Measurements from ENCODE around the gene TMEM178B.

TMEM178B gene

DNA sequence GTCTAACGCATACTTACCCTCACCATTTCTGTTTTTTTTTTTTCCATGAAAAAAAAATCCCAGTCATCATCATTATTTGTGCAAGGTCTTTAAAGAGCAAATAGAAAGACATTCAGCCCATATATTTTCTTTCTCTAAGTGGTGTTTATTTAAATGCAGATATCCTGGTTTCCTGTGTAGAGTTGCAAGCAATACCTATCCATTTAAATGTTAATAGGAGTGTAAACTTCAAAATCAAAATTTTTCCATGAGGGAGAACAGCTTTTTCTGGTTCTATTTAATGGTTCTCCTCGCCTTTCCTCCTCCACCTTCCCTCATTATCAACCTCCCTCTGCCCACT lies 357.2 kb downstream of the TMEM178B start:
- no peak for DNase-seq (ENCODE audit: low read depth)

DNA sequence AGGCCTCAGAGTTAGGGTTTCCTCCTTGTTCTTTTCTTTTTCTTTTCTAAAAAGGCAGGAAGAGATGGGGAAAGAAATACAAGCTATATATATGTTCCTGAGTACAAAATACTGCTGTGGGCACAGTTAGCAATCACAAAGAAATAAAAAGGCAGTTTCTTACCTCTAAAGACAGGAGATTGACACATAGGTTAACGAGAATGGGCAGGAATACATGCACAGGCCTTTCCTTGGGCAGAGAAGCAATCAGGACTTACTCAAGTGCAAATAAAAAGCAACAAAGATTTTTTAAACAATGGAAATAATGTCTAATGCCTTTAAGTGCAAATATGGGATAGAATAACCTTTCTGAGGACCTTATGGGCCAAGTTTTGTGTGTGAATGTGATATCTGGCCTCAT lies 357.8 kb downstream of the TMEM178B start:
- DNase-seq (ENCODE audit: low read depth) = no peak

DNA sequence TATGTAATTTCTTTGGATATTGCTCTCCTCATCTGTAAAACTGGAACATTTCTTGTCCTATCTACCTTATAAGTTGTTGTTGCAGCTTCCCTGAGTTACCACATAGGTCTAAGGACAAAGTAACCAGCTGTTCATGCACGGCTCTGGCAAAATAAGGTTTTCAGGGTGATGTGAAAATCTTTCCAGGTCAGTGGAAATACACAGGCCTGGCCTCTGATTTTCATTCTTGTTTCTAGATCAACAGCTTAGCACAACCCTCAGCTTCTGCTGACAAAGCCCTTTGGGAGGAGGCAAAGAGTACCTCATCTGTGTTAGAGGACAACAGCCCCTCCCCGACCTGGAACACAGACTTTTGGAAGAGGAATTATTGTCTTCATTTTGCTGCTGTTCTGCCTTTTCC lies 359.8 kb downstream of the TMEM178B start:
- no peak for DNase-seq (ENCODE audit: low read depth)

DNA sequence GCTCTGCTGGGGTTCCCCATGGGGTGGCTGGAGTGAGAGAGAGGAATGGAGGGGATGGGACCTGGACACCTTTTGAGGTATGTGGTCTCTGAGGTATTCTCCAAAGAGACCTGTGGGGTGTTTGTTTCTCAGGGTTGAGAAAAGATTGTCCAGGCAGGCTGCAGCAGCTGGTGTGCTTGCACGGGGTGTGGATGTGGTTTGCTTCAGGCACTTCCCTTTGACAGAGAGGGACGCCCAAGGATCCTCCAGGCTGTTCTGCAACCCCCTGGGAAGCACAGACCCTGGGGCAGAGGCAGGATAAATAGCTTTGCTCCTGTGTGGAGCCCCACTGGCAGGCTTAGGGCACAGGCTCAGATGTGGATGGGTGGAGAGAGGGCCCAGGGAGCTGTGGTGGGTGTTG lies 362.3 kb downstream of the TMEM178B start:
- no peak for DNase-seq (ENCODE audit: low read depth)

DNA sequence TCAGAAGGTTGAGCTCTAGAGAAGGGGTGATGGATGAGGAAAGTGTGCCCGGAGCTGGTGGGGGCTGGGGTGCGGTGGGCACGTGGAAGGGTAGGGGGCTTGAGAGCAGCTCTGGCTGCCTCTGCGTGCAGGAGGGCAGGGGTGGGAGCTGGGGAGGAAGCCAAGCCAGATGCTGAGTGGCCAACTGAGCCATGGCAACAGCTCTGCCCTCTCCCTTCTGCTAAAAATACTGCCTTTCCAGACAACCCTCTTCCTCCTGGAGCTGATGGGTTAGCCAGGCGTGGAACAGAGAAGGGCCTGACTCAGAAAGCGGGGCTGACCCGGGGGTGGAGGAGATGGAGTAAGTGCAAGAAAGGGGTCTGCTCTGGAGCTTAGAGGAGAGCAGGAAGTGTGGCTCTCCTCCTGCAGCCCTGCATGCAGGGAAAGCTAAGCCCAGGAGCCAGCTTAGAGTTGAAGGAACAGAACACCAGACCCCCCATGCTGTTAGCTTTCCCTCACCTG lies 362.8 kb downstream of the TMEM178B start:
- DNase-seq (ENCODE audit: low read depth) = no peak

- DNase-seq (ENCODE audit: low read depth) = no peak
Observed at GRCh38 chr7:141439164-141439563, 365.3 kb downstream of the TMEM178B start.

DNA sequence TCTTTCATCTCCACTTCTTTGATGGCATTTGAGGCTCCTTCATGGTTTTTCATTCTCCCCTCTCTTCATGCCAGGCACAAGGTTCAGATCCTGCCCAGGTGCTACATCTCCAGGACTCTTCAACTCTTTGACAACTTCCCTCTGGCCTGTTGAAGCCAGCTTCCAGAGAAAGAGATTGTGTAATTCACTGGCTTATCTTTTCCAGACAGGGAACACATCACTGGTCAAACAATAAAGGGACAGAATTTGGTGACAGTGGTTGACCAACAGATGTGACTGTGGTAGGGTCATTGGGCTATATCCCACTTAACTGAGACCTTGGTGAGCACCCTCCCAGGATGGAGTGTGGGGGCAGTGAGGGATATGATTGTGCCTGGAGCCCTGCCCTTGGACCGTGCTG lies 365.9 kb downstream of the TMEM178B start:
- no peak for DNase-seq (ENCODE audit: low read depth)

GRCh38 chr7:141441837-141442627 lies 368.2 kb downstream of the TMEM178B start:
- no peak for DNase-seq (ENCODE audit: low read depth)

DNA sequence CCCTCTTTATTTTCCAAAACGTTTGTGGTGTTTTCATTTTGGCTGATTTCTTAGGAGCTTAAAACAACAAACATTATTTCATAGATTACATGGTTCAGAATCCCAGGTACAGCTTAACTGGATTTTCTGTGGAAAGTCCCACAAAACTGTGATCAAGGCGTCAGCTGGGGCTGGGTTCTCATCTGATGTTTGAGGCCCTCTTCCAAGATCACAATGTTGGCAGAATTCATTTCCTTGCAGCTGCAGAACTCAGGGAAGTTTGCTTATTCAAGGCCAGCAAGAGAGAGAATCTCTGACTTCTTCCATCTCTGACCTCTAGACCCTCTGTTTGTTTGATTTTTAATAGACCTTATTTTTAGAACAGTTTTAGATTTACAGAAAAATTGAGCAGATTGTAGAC lies 368.9 kb downstream of the TMEM178B start:
- DNase-seq (ENCODE audit: low read depth) = no peak

- DNase-seq (ENCODE audit: low read depth) = no peak
Observed at GRCh38 chr7:141444961-141445360, 371.1 kb downstream of the TMEM178B start.

- no peak for DNase-seq (ENCODE audit: low read depth)
Observed at GRCh38 chr7:141451232-141451631, 377.4 kb downstream of the TMEM178B start.

DNA sequence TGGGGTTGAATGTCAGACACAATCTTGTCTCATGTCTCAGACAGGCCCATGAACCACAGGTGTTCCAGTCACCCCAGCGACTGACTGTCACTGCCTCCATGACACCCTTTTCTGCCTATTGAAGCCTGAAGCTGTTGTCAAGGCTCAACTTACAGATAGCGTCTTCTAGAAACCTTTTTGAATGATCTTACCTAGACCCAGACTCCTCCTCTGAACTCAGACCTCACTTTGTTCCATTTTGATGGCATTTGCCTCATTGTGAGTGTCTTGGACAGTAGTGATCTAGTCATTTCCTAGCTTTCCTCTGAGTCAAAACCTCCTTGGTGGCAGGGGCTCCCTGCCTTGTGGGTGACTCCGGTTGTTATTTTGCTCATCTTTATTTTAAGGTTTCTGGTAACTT lies 379.0 kb downstream of the TMEM178B start:
- no peak for DNase-seq (ENCODE audit: low read depth)

DNA sequence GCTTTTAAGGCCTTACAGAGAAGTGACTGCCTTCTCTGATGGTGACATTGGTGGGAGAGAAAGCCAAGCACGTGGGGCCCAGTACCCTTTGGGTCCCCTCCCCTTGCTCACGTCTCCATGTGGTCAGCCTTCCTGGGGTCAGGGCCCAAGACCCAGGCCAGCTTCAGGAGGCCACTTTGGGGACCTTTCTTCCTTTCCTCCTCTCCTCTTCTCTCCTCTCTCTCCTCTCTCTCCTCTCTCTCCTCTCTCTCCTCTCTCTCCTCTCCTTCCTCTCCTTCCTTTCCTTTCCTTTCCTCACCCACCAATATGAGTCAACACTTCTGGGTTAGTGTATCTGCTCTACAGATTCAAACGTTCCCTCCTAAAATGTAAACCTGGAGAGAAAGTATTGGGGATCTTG lies 380.5 kb downstream of the TMEM178B start:
- no peak for DNase-seq (ENCODE audit: low read depth)

DNA sequence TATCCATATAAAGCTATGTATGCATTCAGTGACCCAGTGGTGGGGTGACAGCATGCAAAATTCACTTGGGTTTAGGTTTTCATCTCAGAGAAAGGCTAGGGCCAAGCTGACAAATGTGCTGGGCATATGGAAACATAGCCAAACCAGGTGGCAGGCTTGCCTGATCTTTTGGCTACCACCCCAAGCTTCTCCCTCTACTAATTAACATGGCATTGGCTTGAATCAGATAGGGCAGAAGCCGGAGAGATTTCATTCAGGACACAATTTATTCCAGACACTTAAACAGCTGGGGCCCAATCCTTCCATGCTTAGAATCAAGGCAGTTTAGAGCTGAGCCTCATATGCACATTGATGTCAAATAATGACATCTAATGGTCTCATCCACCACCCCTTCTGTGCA lies 381.9 kb downstream of the TMEM178B start:
- DNase-seq (ENCODE audit: low read depth) = no peak

DNA sequence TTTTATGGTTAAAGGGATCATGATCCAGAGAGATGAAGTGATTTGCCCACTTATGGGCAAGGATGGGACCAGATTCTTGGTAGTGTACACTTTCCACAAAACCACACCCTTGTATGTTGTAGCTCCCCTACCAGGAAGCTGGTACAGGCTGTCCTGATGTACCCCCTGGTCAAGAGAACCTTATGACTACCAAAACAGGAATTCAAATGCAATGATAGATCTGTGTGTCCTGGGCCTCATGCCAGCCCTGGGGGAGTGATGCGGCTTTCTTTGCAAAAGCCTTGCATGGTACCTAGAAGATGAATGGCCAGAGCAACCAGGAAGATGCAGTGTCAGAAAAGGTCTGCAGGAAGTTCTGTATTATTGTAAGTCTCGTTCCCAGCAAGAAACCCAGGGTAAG lies 382.4 kb downstream of the TMEM178B start:
- no peak for DNase-seq (ENCODE audit: low read depth)

- DNase-seq (ENCODE audit: low read depth) = no peak
Observed at GRCh38 chr7:141456711-141457110, 382.8 kb downstream of the TMEM178B start.

GRCh38 chr7:141460781-141461715 lies 387.2 kb downstream of the TMEM178B start:
- DNase-seq (ENCODE audit: low read depth) = no peak

GRCh38 chr7:141461924-141462323 lies 388.1 kb downstream of the TMEM178B start:
- DNase-seq (ENCODE audit: low read depth) = no peak

- DNase-seq (ENCODE audit: low read depth) = no peak
Observed at GRCh38 chr7:141462958-141463357, 389.1 kb downstream of the TMEM178B start.

DNA sequence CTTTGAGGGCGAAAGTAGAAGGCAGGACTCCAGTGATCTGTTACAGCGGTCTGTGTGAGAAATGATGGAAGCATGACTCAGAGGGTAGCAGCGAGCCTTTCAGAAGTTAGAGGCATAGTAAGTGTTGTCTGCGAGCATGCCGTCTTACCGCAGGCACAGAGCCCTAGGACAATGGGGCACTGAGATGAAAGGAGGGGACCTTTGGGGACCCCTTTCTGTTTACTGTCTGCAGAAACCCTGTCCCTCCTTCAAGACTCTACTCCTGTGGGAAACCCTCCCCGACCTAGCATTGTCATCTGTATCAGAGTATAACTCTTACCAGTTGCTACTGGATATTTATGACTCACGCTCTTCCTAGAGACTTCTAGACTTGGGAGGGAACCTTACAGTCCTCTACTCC lies 390.1 kb downstream of the TMEM178B start:
- no peak for DNase-seq (ENCODE audit: low read depth)

DNA sequence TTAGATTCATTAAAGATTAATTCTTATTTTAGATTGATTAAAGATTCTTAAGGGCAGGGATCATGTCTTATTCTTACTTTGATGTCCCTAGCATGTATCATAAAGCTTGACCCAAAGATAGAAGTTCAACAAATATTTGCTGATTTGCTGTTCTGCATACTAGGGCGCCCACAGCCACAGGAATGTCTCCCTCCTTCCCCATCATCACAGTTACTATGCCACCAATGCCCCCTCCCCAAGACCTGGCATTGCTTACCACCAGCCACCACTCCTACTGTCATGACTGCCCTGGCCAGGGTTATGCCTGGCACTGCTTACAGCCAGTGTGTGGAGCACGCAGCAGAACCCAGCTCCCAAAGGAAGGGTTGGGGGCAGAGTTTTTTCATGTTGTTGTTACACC lies 390.7 kb downstream of the TMEM178B start:
- no peak for DNase-seq (ENCODE audit: low read depth)

GRCh38 chr7:141466151-141466904 lies 392.5 kb downstream of the TMEM178B start:
- DNase-seq (ENCODE audit: low read depth) = no peak
